Fibroblast of skin of left biceps (primary cell): ENCODE data around the gene ZNF544.
"Not testable (repeated sequence)": the region's sequence is repeated elsewhere in the genome, so short reads cannot be mapped to it uniquely, and the experiment has no call there.

Experiments
- DNase-seq, 2 experiments: peaks; one replicate each; pipeline ENCODE4 v3.0.0-alpha.2; 2013; ENCODE audit warnings: low read depth in 2 of 2

The ZNF544 gene

DNA sequence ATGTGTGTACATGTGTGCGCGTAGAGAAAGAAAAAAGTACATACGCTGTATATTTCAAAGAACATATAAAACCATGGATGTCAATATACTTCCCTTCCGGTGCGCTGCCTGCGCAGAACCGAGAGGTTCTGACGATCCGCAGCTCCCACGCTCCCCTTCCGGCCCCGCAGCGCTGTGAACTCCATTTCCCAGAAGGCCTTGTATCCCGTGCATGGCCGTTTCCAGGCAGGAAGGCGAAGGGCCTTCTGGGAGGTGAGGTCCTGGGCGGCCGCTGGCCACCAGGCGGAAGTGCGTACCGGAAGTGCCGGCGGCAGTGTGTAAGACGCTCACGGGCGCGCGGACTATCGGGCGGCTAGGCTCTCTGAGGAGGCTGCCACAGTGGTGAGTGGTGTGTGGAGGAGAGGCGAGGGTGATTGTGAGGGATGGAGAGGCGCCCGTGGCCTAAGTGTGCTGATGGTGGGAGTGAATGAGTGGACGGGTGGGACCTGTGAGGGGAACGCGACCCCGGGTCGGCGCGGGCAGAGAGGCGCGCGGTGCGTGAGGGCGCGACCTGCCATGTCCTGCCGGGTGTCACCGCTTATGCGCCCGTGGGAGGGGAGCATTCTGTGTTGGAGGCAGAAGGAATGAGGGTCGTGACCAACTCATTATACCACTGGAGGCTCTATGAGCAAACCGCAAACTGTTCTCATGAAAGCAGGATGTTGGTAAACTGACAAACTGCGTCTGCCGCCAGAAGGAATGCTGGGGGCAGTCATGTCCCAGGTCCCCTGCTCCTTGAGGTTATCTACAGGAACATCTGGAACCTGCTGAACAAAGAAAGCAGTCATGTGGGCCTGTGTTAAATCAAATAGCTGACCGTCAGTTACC is 76.6 kb downstream of the ZNF544 start, which contains the start of gene ERVK3-1:
ERVK3-1 (plus strand) TSS at position 313 of the 867 bp plus-strand sequence. CDS start 6,792 bp downstream, outside the sequence.
- DNase-seq = peak; percentile 84 to 89

- no peak for DNase-seq
These were observed 77.2 kb downstream of the ZNF544 start for GRCh38 chr19:58305932-58306323.

- no peak for DNase-seq
These were observed 79.0 kb downstream of the ZNF544 start for GRCh38 chr19:58307736-58308135.

DNA sequence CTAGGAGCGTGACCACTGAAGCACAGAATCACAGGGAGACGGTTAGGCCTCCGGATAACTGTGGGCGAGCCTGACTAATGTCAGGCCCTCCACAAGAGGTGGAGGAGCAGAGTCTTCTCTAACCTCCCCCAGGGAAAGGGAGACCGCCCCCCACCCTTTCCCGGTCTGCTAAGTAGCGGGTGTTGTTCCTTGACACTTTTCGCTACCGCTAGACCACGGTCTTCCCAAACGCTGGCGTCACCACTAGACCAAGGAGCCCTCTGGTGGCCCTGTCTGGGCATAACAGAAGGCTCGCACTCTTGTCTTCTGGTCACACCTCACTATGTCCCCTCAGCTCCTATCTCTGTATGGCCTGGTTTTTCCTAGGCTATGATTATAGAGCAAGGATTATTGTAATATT is 82.0 kb downstream of the ZNF544 start:
- DNase-seq = not testable (repeated sequence)

DNA sequence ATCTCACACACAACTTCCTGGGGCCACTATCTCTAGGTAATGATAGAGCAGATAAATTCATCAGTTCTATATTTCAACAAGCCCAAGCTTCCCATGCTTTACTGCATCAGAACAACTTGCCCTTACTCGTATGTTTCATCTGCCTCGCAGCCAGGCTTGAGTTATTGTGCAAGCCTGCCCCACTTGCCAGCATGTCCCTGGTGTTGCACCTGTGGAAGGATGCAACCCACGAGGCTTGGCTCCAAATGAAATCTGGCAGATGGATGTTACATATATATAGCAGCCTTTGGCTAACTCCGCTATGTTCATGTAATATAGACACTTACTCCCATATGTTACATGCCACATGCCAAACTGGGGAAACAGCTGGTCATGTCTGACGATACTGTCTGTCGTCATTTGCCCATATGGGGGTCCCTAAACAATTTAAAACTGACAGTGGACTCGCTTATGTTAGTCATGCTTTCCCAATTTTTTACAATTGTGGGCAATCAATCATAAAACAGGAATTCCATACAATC is 82.7 kb downstream of the ZNF544 start:
- no peak for DNase-seq
